ENCODE measurements around the gene SREBF1. TPM values are rescaled to one million over a fixed set of nuclear protein-coding genes. Genes with fewer than 3 reads are reported as not detected.

The SREBF1 gene
- total RNA-seq, 1 donor from 2014 or later, result 171 TPM

- H3K9me3 Mint-ChIP-seq, result no peaks in the 10 kb centered on the region
- peak overlapping the region; percentile 85 for H3K4me3 Mint-ChIP-seq
- peaks cover 42% of the 10 kb centered on the region for H3K36me3 Mint-ChIP-seq (ENCODE audit: low read depth)
- no peak for DNase-seq
- intact Hi-C loops (cut with micrococcal nuclease), result loop anchor here (5.0 kb wide), 2 partner anchors 68 to 217 kb away; partner anchors contain the start of genes ATPAF2 and GID4
- H3K27ac Mint-ChIP-seq, result peak overlapping the region; percentile 82
- no peaks in the 10 kb centered on the region for H3K27me3 Mint-ChIP-seq
- H3K4me1 Mint-ChIP-seq, result peaks cover 62% of the 10 kb centered on the region
Observed at GRCh38 chr17:17820463-17821158, 16.2 kb downstream of the SREBF1 start.

- Mint-ChIP-seq H3K36me3 (ENCODE audit: low read depth) (peaks cover 45% of the 10 kb centered on the region), H3K4me1 (peaks cover 58% of the 10 kb centered on the region), H3K27ac (peak overlapping the region; percentile 82), H3K27me3 (no peaks in the 10 kb centered on the region), H3K4me3 (peak overlapping the region; percentile 85), H3K9me3 (no peaks in the 10 kb centered on the region)
- intact Hi-C loops (cut with micrococcal nuclease), result loop anchor here (5.0 kb wide), 2 partner anchors 68 to 217 kb away; partner anchors contain the start of genes ATPAF2 and GID4
- DNase-seq, result no peak
Observed at GRCh38 chr17:17820046-17820445, 16.7 kb downstream of the SREBF1 start.

- peak; percentile 84 for DNase-seq
- Mint-ChIP-seq H3K36me3 (ENCODE audit: low read depth) (peaks cover 50% of the 10 kb centered on the region), H3K9me3 (no peaks in the 10 kb centered on the region), H3K4me1 (peaks cover 54% of the 10 kb centered on the region), H3K4me3 (peak overlapping the region; percentile 85), H3K27me3 (no peaks in the 10 kb centered on the region), H3K27ac (peak overlapping the region; percentile 82)
- intact Hi-C loops (cut with micrococcal nuclease), result loop anchor here (1.0 kb wide), 1 partner anchor 19 kb away; no protein-coding TSS in a partner anchor
Observed at GRCh38 chr17:17819561-17819995, 17.2 kb downstream of the SREBF1 start.

GRCh38 chr17:17819111-17819510, 17.7 kb downstream of the SREBF1 start:
- Mint-ChIP-seq H3K36me3 (ENCODE audit: low read depth) (peaks cover 51% of the 10 kb centered on the region), H3K4me3 (no peak overlapping the region), H3K27ac (peak overlapping the region; percentile 75), H3K9me3 (no peaks in the 10 kb centered on the region), H3K4me1 (peaks cover 49% of the 10 kb centered on the region), H3K27me3 (no peaks in the 10 kb centered on the region)
- DNase-seq, result no peak
- intact Hi-C loops (cut with micrococcal nuclease), result loop anchor here (1.0 kb wide), 1 partner anchor 19 kb away; no protein-coding TSS in a partner anchor

GRCh38 chr17:17818088-17818526, 18.7 kb downstream of the SREBF1 start:
- Mint-ChIP-seq H3K4me3 (no peak overlapping the region), H3K27ac (no peak overlapping the region), H3K4me1 (peaks cover 46% of the 10 kb centered on the region), H3K27me3 (no peaks in the 10 kb centered on the region), H3K9me3 (no peaks in the 10 kb centered on the region), H3K36me3 (ENCODE audit: low read depth) (peaks cover 54% of the 10 kb centered on the region)
- intact Hi-C loops (cut with micrococcal nuclease), result no loop called here
- no peak for DNase-seq

- Mint-ChIP-seq H3K4me1 (peaks cover 40% of the 10 kb centered on the region), H3K27me3 (no peaks in the 10 kb centered on the region)
- intact Hi-C loops (cut with micrococcal nuclease), result no loop called here
Observed at GRCh38 chr17:17817552-17817947, 19.2 kb downstream of the SREBF1 start.

GRCh38 chr17:17816831-17817551, 19.8 kb downstream of the SREBF1 start:
- DNase-seq, result no peak
- intact Hi-C loops (cut with micrococcal nuclease), result no loop called here
- H3K27me3 Mint-ChIP-seq, result no peaks in the 10 kb centered on the region
- H3K4me1 Mint-ChIP-seq, result peaks cover 37% of the 10 kb centered on the region
- H3K9me3 Mint-ChIP-seq, result no peaks in the 10 kb centered on the region
- H3K36me3 Mint-ChIP-seq (ENCODE audit: low read depth), result peaks cover 59% of the 10 kb centered on the region
- no peak overlapping the region for H3K27ac Mint-ChIP-seq
- H3K4me3 Mint-ChIP-seq, result no peak overlapping the region

More at GRCh38 chr17:17817552-17817947, 19.2 kb downstream of the SREBF1 start:
- no peak for DNase-seq
- Mint-ChIP-seq H3K36me3 (ENCODE audit: low read depth) (peaks cover 57% of the 10 kb centered on the region), H3K4me3 (no peak overlapping the region), H3K9me3 (no peaks in the 10 kb centered on the region), H3K27ac (no peak overlapping the region)

- H3K27me3 Mint-ChIP-seq, result no peaks in the 10 kb centered on the region
- H3K4me3 Mint-ChIP-seq, result no peak overlapping the region
- intact Hi-C loops (cut with micrococcal nuclease), result no loop called here
- H3K36me3 Mint-ChIP-seq (ENCODE audit: low read depth), result peaks cover 63% of the 10 kb centered on the region
- peaks cover 34% of the 10 kb centered on the region for H3K4me1 Mint-ChIP-seq
- DNase-seq, result no peak
- no peaks in the 10 kb centered on the region for H3K9me3 Mint-ChIP-seq
- no peak overlapping the region for H3K27ac Mint-ChIP-seq
Observed at GRCh38 chr17:17816240-17816814, 20.5 kb downstream of the SREBF1 start.

- Mint-ChIP-seq H3K4me3 (no peak overlapping the region), H3K36me3 (ENCODE audit: low read depth) (peaks cover 66% of the 10 kb centered on the region), H3K4me1 (peaks cover 28% of the 10 kb centered on the region), H3K9me3 (no peaks in the 10 kb centered on the region), H3K27me3 (no peaks in the 10 kb centered on the region), H3K27ac (peak overlapping the region; percentile 1)
- DNase-seq, result no peak
- intact Hi-C loops (cut with micrococcal nuclease), result no loop called here
Observed at GRCh38 chr17:17815436-17816200, 21.2 kb downstream of the SREBF1 start.

- intact Hi-C loops (cut with micrococcal nuclease), result no loop called here
- no peak overlapping the region for H3K4me3 Mint-ChIP-seq
- peaks cover 23% of the 10 kb centered on the region for H3K4me1 Mint-ChIP-seq
- H3K27ac Mint-ChIP-seq, result no peak overlapping the region
- H3K36me3 Mint-ChIP-seq (ENCODE audit: low read depth), result peaks cover 64% of the 10 kb centered on the region
- H3K9me3 Mint-ChIP-seq, result no peaks in the 10 kb centered on the region
- DNase-seq, result no peak
- H3K27me3 Mint-ChIP-seq, result no peaks in the 10 kb centered on the region
Observed at GRCh38 chr17:17815062-17815406, 21.8 kb downstream of the SREBF1 start.

GRCh38 chr17:17814162-17815061, 22.4 kb downstream of the SREBF1 start:
- Mint-ChIP-seq H3K9me3 (no peaks in the 10 kb centered on the region), H3K4me3 (no peak overlapping the region), H3K4me1 (peaks cover 16% of the 10 kb centered on the region), H3K27me3 (no peaks in the 10 kb centered on the region), H3K36me3 (ENCODE audit: low read depth) (peaks cover 58% of the 10 kb centered on the region), H3K27ac (no peak overlapping the region)
- DNase-seq, result no peak
- intact Hi-C loops (cut with micrococcal nuclease), result no loop called here

- intact Hi-C loops (cut with micrococcal nuclease), result no loop called here
- Mint-ChIP-seq H3K4me3 (no peak overlapping the region), H3K9me3 (no peaks in the 10 kb centered on the region), H3K36me3 (ENCODE audit: low read depth) (peaks cover 52% of the 10 kb centered on the region), H3K4me1 (peaks cover 14% of the 10 kb centered on the region), H3K27ac (no peak overlapping the region), H3K27me3 (no peaks in the 10 kb centered on the region)
- no peak for DNase-seq
Observed at GRCh38 chr17:17813725-17814095, 23.1 kb downstream of the SREBF1 start.
